ENCODE results near the gene TMPRSS5. TPM values are rescaled to one million over a fixed set of nuclear protein-coding genes. Genes with fewer than 3 reads are reported as not detected.

The TMPRSS5 gene
- polyA plus RNA-seq, 3 donors = 0.56 to 2.2 (median 1.7) TPM

GRCh38 chr11:113670149-113670830 lies 35.8 kb downstream of the TMPRSS5 start:
- no peak for DNase-seq

GRCh38 chr11:113668255-113668654 lies 37.9 kb downstream of the TMPRSS5 start:
- no peak for DNase-seq

- DNase-seq = no peak
Measured at GRCh38 chr11:113667801-113668200, 38.3 kb downstream of the TMPRSS5 start.

GRCh38 chr11:113666584-113666983 lies 39.5 kb downstream of the TMPRSS5 start:
- DNase-seq = no peak

GRCh38 chr11:113664981-113665710 lies 41.0 kb downstream of the TMPRSS5 start:
- no peak for DNase-seq

- peak; percentile 55 for DNase-seq
Measured at GRCh38 chr11:113664069-113664980, 41.8 kb downstream of the TMPRSS5 start.

- DNase-seq = no peak
Measured at GRCh38 chr11:113663567-113663966, 42.5 kb downstream of the TMPRSS5 start.

GRCh38 chr11:113655771-113656170 lies 50.3 kb downstream of the TMPRSS5 start:
- no peak for DNase-seq

- no peak for DNase-seq
Measured at GRCh38 chr11:113651023-113651422, 55.1 kb downstream of the TMPRSS5 start.

- DNase-seq = no peak
Measured at GRCh38 chr11:113649311-113649710, 56.8 kb downstream of the TMPRSS5 start.

- DNase-seq = no peak
Measured at GRCh38 chr11:113647856-113648255, 58.3 kb downstream of the TMPRSS5 start.

- DNase-seq = no peak
Measured at GRCh38 chr11:113647108-113647507, 59.0 kb downstream of the TMPRSS5 start.

- no peak for DNase-seq
Measured at GRCh38 chr11:113645593-113646349, 60.3 kb downstream of the TMPRSS5 start.

GRCh38 chr11:113644605-113645004 lies 61.5 kb downstream of the TMPRSS5 start:
- no peak for DNase-seq

GRCh38 chr11:113643701-113644100 lies 62.4 kb downstream of the TMPRSS5 start:
- no peak for DNase-seq

- DNase-seq = no peak
Measured at GRCh38 chr11:113643006-113643585, 63.0 kb downstream of the TMPRSS5 start.

- no peak for DNase-seq
Measured at GRCh38 chr11:113642090-113642489, 64.0 kb downstream of the TMPRSS5 start.

- peak; percentile 5 for DNase-seq
Measured at GRCh38 chr11:113638376-113638775, 67.7 kb downstream of the TMPRSS5 start.

GRCh38 chr11:113637636-113638035 lies 68.5 kb downstream of the TMPRSS5 start:
- DNase-seq = no peak
